ENCODE data around the gene CH25H. TPM values are rescaled to one million over a fixed set of nuclear protein-coding genes. Genes with fewer than 3 reads are reported as not detected.
"Not testable (repeated sequence)": the region's sequence is repeated elsewhere in the genome, so short reads cannot be mapped to it uniquely, and the experiment has no call there.

CH25H gene
- total RNA-seq (2014; rRNA removed; shearing (Covaris generic)) = not detected in 2 replicates

- DNase-seq (ENCODE audit: low spot score) = no peak
Measured at GRCh38 chr10:89207181-89207800, at the start of gene CH25H. Gene CH25H (minus strand): TSS chr10:89207317. CDS start chr10:89207292, 25 bp downstream.

GRCh38 chr10:89256340-89256739 lies 49.2 kb upstream of the CH25H start:
- no peak for DNase-seq (ENCODE audit: low spot score)

GRCh38 chr10:89255793-89256192 lies 48.7 kb upstream of the CH25H start:
- DNase-seq (ENCODE audit: low spot score) = no peak

GRCh38 chr10:89255091-89255579 lies 48.0 kb upstream of the CH25H start:
- not testable (repeated sequence) for DNase-seq (ENCODE audit: low spot score)

- DNase-seq (ENCODE audit: low spot score) = no peak
Measured at GRCh38 chr10:89252225-89252585, 45.1 kb upstream of the CH25H start.

- DNase-seq (ENCODE audit: low spot score) = peak; percentile 93
Measured at GRCh38 chr10:89251409-89252224, 44.5 kb upstream of the CH25H start, which contains the start of gene LIPA. Gene LIPA (minus strand): TSS chr10:89251775. CDS start chr10:89247648, 4,127 bp downstream.

GRCh38 chr10:89250865-89251408 lies 43.8 kb upstream of the CH25H start:
- DNase-seq (ENCODE audit: low spot score) = peak; percentile 12

GRCh38 chr10:89248990-89249389 lies 41.9 kb upstream of the CH25H start:
- no peak for DNase-seq (ENCODE audit: low spot score)

GRCh38 chr10:89247623-89248022 lies 40.5 kb upstream of the CH25H start:
- not testable (repeated sequence) for DNase-seq (ENCODE audit: low spot score)

- no peak for DNase-seq (ENCODE audit: low spot score)
Measured at GRCh38 chr10:89245802-89246201, 38.7 kb upstream of the CH25H start.

GRCh38 chr10:89242840-89243568 lies 35.9 kb upstream of the CH25H start:
- DNase-seq (ENCODE audit: low spot score) = no peak

- DNase-seq (ENCODE audit: low spot score) = peak; percentile 8
Measured at GRCh38 chr10:89242345-89242684, 35.2 kb upstream of the CH25H start.

GRCh38 chr10:89241486-89242344 lies 34.6 kb upstream of the CH25H start:
- no peak for DNase-seq (ENCODE audit: low spot score)

GRCh38 chr10:89241026-89241425 lies 33.9 kb upstream of the CH25H start:
- no peak for DNase-seq (ENCODE audit: low spot score)

- DNase-seq (ENCODE audit: low spot score) = no peak
Measured at GRCh38 chr10:89240519-89240918, 33.4 kb upstream of the CH25H start.

GRCh38 chr10:89238956-89239644 lies 32.0 kb upstream of the CH25H start:
- no peak for DNase-seq (ENCODE audit: low spot score)

- DNase-seq (ENCODE audit: low spot score) = no peak
Measured at GRCh38 chr10:89237849-89238248, 30.7 kb upstream of the CH25H start.

GRCh38 chr10:89236226-89236797 lies 29.2 kb upstream of the CH25H start:
- DNase-seq (ENCODE audit: low spot score) = no peak

- DNase-seq (ENCODE audit: low spot score) = no peak
Measured at GRCh38 chr10:89235073-89235798, 28.1 kb upstream of the CH25H start.
